Measurements from ENCODE around the gene MGST3. TPM values are rescaled to one million over a fixed set of nuclear protein-coding genes. Genes with fewer than 3 reads are reported as not detected.

Gene MGST3
- polyA plus RNA-seq, 1 experiment = 242 TPM

DNA sequence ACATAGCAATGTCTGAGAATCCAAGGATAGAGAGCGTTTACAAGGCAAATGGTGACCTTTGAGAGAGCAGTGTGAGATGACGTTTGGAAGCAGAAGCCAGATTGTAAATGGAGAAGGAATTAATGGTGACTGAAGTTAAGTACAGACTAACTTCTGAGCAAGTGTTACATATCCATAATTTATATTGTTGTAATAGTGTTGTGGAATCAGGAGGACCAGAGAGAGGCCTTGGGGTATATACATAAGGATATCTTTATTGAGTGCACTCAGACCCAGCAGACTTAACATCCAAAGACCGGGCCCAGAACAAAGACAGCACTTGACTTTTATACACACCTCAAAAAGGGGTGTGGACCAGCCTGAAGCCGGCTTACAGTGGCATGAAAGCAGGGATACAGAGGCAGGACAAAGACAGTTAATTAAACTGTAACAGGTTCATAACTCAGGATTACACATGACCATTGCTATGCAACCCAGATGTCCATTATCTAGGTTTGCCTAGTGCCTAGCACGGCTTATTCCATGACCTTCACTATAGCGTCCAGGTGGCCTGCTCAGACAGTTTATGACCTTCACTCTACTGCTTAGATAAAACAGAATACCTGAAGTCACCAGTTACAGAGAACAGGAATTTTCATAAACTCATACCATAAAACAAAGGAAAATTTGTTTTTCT is 2.7 kb upstream of the MGST3 start:
- CTCF ChIA-PET = no interaction called here

DNA sequence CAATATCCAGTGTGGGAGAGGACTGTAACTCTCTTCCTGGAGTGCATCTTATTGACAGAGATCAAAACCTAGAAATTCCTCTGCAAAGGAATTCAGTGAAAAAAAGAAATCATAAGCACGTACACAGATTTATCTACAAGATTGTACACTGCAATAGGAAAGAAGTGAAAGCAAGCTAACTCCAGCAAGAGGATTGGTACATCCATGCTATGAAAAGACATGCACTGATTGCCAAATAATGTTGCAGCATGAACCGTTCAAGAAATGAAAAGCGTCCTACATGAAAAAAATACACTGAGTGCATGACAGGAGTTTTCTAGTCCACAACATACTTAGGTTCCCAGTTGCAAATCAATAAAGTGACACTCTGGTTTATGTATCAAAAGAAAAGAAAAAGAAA is 1.9 kb upstream of the MGST3 start:
- no peak overlapping the region for H3K27ac ChIP-seq (ENCODE audit: low read depth, low read length)
- peaks cover 6% of the 10 kb centered on the region for H3K27me3 ChIP-seq (ENCODE audit: control insufficient read depth, insufficient read depth, low read length)
- no peak overlapping the region for H3K4me3 ChIP-seq (ENCODE audit: low read depth, low read length)
- POLR2A ChIA-PET = no interaction called here
- no peak for DNase-seq (ENCODE audit: low read depth, low spot score)
- CTCF ChIA-PET = interaction anchor here (1.3 kb wide), 1 partner anchor 285 kb away, joined by 3 read pairs; no protein-coding TSS in a partner anchor
- TF ChIP-seq, protein P1, sequence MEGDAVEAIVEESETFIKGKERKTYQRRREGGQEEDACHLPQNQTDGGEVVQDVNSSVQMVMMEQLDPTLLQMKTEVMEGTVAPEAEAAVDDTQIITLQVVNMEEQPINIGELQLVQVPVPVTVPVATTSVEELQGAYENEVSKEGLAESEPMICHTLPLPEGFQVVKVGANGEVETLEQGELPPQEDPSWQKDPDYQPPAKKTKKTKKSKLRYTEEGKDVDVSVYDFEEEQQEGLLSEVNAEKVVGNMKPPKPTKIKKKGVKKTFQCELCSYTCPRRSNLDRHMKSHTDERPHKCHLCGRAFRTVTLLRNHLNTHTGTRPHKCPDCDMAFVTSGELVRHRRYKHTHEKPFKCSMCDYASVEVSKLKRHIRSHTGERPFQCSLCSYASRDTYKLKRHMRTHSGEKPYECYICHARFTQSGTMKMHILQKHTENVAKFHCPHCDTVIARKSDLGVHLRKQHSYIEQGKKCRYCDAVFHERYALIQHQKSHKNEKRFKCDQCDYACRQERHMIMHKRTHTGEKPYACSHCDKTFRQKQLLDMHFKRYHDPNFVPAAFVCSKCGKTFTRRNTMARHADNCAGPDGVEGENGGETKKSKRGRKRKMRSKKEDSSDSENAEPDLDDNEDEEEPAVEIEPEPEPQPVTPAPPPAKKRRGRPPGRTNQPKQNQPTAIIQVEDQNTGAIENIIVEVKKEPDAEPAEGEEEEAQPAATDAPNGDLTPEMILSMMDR (IDR thresholded peaks at IDR 0.05; ENCODE audit: low read depth, low read length) = no peak
- H3K9me3 ChIP-seq (ENCODE audit: control insufficient read depth, insufficient read depth, low read length) = no peaks in the 10 kb centered on the region

More for the DNA sequence above, 2.7 kb upstream of the MGST3 start:
- Histone ChIP-seq H3K27me3 (ENCODE audit: control insufficient read depth, insufficient read depth, low read length) (peaks cover 6% of the 10 kb centered on the region), H3K27ac (ENCODE audit: low read depth, low read length) (no peak overlapping the region), H3K4me3 (ENCODE audit: low read depth, low read length) (no peak overlapping the region), H3K9me3 (ENCODE audit: control insufficient read depth, insufficient read depth, low read length) (no peaks in the 10 kb centered on the region)
- DNase-seq (ENCODE audit: low read depth, low spot score) = no peak
- TF ChIP-seq, protein P1 (IDR thresholded peaks at IDR 0.05; ENCODE audit: low read depth, low read length) = no peak
- POLR2A ChIA-PET = no interaction called here

DNA sequence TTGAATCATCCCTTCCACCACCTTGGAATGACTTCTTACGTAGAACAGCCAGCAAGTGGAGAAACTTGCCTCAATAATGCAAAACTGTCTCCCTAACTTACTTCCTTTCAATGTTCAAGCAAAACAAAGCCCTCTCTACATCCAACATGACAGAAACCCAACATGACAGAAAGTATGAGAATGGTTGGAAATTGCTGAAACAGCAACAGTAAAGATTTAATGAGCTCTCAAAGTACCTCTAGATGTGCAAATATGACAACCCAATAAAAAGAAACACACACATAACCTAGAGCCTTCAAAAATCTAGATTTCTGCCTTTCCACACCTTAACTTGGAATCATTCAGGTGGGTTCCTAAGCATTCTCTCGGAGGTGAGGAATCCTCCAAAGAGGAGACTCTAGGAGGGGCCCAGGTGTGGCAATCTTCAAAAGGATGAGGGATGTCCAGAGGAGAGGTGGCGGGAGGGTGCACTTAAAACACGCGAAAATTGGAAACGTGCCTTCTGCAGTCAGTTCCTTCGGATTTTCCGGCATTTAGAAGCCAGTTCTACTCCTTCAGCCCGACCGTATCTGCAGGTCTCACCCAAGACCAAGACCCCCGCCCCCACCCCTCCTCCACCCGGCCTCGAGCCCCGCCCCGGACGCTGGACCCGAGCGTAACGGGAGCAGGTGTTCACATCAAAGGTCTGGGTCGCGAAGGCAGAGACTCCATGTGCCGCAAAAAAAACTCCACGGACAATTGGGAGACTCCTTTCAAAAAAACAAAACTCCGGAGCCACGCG is 996 bp upstream of the MGST3 start:
- TF ChIP-seq, protein P1 (IDR thresholded peaks at IDR 0.05; ENCODE audit: low read depth, low read length) = no peak

DNA sequence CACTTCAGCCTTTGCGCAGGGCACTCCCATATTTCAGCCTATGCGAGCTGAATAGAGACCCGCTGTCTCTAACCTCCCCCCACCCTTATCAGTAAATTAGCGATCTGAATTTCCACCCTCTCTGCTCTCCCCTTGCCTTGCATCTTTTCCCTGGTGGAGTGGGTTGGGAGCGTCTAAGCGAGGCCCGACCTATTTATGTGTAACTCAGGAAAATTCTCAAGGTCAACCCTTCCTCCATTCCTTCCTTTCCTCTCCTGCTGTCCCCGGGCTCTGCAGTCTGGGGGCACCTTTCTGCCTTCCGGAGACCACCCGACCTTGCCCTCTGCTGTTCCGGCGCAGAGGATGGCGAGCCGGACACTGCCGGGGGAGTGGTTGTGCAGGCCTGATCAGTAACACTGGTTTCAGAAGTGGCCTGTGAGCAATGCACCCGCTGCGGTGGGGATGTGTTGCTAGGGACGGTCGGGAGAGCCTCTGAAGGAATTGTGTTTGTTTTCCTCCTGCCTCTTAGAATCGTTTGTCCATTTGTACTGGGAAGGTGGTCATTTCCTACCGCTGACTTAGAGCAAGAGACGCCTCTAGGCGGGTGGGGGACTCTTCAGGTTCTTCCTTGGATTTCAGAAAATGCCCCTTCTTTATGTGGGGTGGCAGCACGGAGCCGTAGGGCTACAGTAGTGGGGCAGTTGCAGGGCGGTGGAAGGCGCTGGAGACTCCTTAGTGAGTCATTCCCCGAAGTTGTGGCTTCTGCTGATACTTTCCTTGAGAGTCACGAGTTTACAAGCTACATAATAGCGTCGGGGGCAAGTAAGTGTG is 513 bp downstream of the MGST3 start:
- CTCF ChIA-PET = interaction anchor here (0.6 to 1.5 kb wide), 2 partner anchors 29 to 281 kb away, joined by 3 to 4 read pairs; no protein-coding TSS in a partner anchor
- peak; percentile 62 for DNase-seq (ENCODE audit: low read depth, low spot score)
- Histone ChIP-seq H3K27ac (ENCODE audit: low read depth, low read length) (peak overlapping the region; percentile 87), H3K4me3 (ENCODE audit: low read depth, low read length) (peak overlapping the region; percentile 92), H3K9me3 (ENCODE audit: control insufficient read depth, insufficient read depth, low read length) (no peaks in the 10 kb centered on the region), H3K27me3 (ENCODE audit: control insufficient read depth, insufficient read depth, low read length) (no peaks in the 10 kb centered on the region)
- POLR2A ChIA-PET = interaction anchor here (0.6 to 1.0 kb wide), 2 partner anchors 21 to 90 kb away, joined by 3 read pairs; no protein-coding TSS in a partner anchor
- TF ChIP-seq, protein P1 (IDR thresholded peaks at IDR 0.05; ENCODE audit: low read depth, low read length) = 0 out of 2 replicates have a peak, but pooled peaks have one; percentile 24

More for the DNA sequence above, 996 bp upstream of the MGST3 start:
- no peaks in the 10 kb centered on the region for H3K9me3 ChIP-seq (ENCODE audit: control insufficient read depth, insufficient read depth, low read length)
- ChIA-PET CTCF (interaction anchor here (1.2 to 1.3 kb wide), 3 partner anchors 33 to 284 kb away, joined by 3 to 5 read pairs (median 3); no protein-coding TSS in a partner anchor), POLR2A (no interaction called here)
- H3K27ac ChIP-seq (ENCODE audit: low read depth, low read length) = peak overlapping the region; percentile 55
- H3K4me3 ChIP-seq (ENCODE audit: low read depth, low read length) = peak overlapping the region; percentile 92
- peaks cover 3% of the 10 kb centered on the region for H3K27me3 ChIP-seq (ENCODE audit: control insufficient read depth, insufficient read depth, low read length)
- DNase-seq (ENCODE audit: low read depth, low spot score) = no peak
